BLaER1 (cell line): ENCODE measurements around the gene KCNK18.

ENCODE experiments used
- H3K27ac ChIP-seq: shearing (Covaris generic); formaldehyde crosslinking; 2 replicates; pipeline ENCODE4 v1.8.1; 2022
- H3K27me3 ChIP-seq: shearing (Covaris generic); formaldehyde crosslinking; 2 replicates; pipeline ENCODE4 v1.8.1; 2022
- H3K36me3 ChIP-seq: shearing (Covaris generic); formaldehyde crosslinking; 2 replicates; pipeline ENCODE4 v1.8.1; 2022
- H3K4me1 ChIP-seq: shearing (Covaris generic); formaldehyde crosslinking; 2 replicates; pipeline ENCODE4 v1.8.1; 2022
- H3K4me2 ChIP-seq: shearing (Covaris generic); formaldehyde crosslinking; 2 replicates; pipeline ENCODE4 v1.8.1; 2022
- H3K4me3 ChIP-seq: shearing (Covaris generic); formaldehyde crosslinking; 2 replicates; pipeline ENCODE4 v1.8.1; 2022
- H3K9ac ChIP-seq: shearing (Covaris generic); formaldehyde crosslinking; 2 replicates; pipeline ENCODE4 v1.8.1; 2022
- H3K9me3 ChIP-seq: shearing (Covaris generic); formaldehyde crosslinking; 2 replicates; pipeline ENCODE4 v1.8.1; 2022
- H4K20me1 ChIP-seq: shearing (Covaris generic); formaldehyde crosslinking; 2 replicates; pipeline ENCODE4 v1.8.1; 2022
- Cebpa-rat ChIP-seq: shearing (Covaris generic); IDR thresholded peaks from 2 replicates; pipeline ENCODE4 v1.8.1; 2022

The KCNK18 gene

DNA sequence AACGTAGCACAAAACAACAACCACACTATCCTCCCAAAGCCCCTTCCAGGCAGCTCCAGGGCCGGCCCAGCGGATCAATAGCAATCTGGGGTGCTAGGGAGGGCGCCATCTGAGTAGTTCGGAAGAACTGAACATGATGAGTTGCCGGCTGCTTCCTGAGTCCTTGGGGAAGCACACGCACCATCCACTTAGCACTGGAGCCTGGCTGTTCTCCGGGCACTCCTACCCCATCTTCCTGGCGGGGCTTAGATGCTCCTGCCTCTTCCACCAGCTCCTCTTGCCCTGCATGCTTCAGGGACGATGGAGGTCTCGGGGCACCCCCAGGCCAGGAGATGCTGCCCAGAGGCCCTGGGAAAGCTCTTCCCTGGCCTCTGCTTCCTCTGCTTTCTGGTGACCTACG is at the start of gene KCNK18:
KCNK18 (plus strand) TSS at position 301 of the 400 bp plus-strand sequence; CDS start at position 301, 0 bp downstream.
- Histone ChIP-seq H3K4me3 (no peak within 1 kb of the TSS), H4K20me1 (no peaks in the 10 kb centered on the region), H3K36me3 (no peaks in the 10 kb centered on the region), H3K4me1 (no peaks in the 10 kb centered on the region), H3K9ac (no peak within 1 kb of the TSS), H3K27me3 (no peaks in the 10 kb centered on the region), H3K9me3 (no peaks in the 10 kb centered on the region), H3K4me2 (no peak within 1 kb of the TSS), H3K27ac (no peak within 1 kb of the TSS)
- no peak for TF ChIP-seq Cebpa-rat

GRCh38 chr10:117148284-117148683 is 49.0 kb upstream of the KCNK18 start:
- no peak overlapping the region for H3K27ac ChIP-seq
- no peak overlapping the region for H3K9ac ChIP-seq
- H3K4me3 ChIP-seq, result no peak overlapping the region
- H4K20me1 ChIP-seq, result no peaks in the 10 kb centered on the region
- H3K4me1 ChIP-seq, result peaks cover 5% of the 10 kb centered on the region; the same call in 1 of the 2 replicates
- H3K36me3 ChIP-seq, result no peaks in the 10 kb centered on the region
- no peak for TF ChIP-seq Cebpa-rat
- no peak overlapping the region for H3K4me2 ChIP-seq
- no peaks in the 10 kb centered on the region for H3K27me3 ChIP-seq
- H3K9me3 ChIP-seq, result peaks cover 8% of the 10 kb centered on the region; the same call in 1 of the 2 replicates

DNA sequence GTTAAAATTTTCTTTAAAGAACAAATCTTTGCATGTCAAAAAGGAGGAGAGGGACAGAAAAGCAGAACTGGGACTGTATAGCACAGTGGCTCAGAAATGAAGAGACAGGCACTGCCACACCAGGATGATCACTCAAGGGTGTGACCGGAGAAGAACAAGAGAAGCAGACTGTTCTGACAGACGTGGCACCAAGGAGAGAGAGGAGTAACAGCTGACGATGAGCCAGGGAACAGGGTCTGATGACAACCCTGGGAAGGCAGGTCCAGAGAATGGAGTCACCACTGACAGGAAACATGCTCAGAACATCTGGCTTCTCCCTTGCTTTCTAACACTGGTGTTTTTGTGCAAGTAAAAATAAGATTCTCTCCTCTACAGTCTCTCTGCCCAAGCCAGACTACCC is 44.6 kb upstream of the KCNK18 start:
- Histone ChIP-seq H3K4me3 (no peak overlapping the region), H4K20me1 (no peaks in the 10 kb centered on the region), H3K4me2 (no peak overlapping the region), H3K36me3 (no peaks in the 10 kb centered on the region), H3K9ac (no peak overlapping the region), H3K27me3 (peaks cover 3% of the 10 kb centered on the region; the same call in 1 of the 2 replicates), H3K4me1 (peaks cover 5% of the 10 kb centered on the region; the same call in 1 of the 2 replicates), H3K9me3 (no peaks in the 10 kb centered on the region; the same call in 1 of the 2 replicates), H3K27ac (no peak overlapping the region)
- TF ChIP-seq Cebpa-rat, result no peak

GRCh38 chr10:117158297-117158696 is 39.0 kb upstream of the KCNK18 start:
- no peaks in the 10 kb centered on the region for H3K36me3 ChIP-seq
- H3K9me3 ChIP-seq, result peaks cover 14% of the 10 kb centered on the region
- peaks cover 59% of the 10 kb centered on the region for H3K27me3 ChIP-seq
- no peak overlapping the region for H3K4me3 ChIP-seq
- H3K27ac ChIP-seq, result no peak overlapping the region
- no peak overlapping the region for H3K4me2 ChIP-seq
- H4K20me1 ChIP-seq, result peaks cover 3% of the 10 kb centered on the region; the same call in 1 of the 2 replicates
- no peaks in the 10 kb centered on the region for H3K4me1 ChIP-seq
- H3K9ac ChIP-seq, result no peak overlapping the region
- no peak for TF ChIP-seq Cebpa-rat

- H3K9me3 ChIP-seq, result peaks cover 20% of the 10 kb centered on the region
- H3K4me3 ChIP-seq, result no peak overlapping the region
- no peaks in the 10 kb centered on the region for H3K36me3 ChIP-seq
- no peak overlapping the region for H3K9ac ChIP-seq
- no peak for TF ChIP-seq Cebpa-rat
- peaks cover 70% of the 10 kb centered on the region for H3K27me3 ChIP-seq
- H3K27ac ChIP-seq, result no peak overlapping the region
- H3K4me2 ChIP-seq, result no peak overlapping the region
- H3K4me1 ChIP-seq, result no peaks in the 10 kb centered on the region
- peaks cover 13% of the 10 kb centered on the region; the same call in 1 of the 2 replicates for H4K20me1 ChIP-seq
These were observed 37.9 kb upstream of the KCNK18 start for GRCh38 chr10:117159390-117159789.

- Histone ChIP-seq H3K27ac (no peak overlapping the region), H3K9ac (no peak overlapping the region), H3K4me1 (0 out of 2 replicates have a peak, but pooled peaks cover 8% of the 10 kb centered on the region), H3K4me2 (no peak overlapping the region), H3K4me3 (no peak overlapping the region), H3K9me3 (peaks cover 20% of the 10 kb centered on the region), H3K27me3 (peaks cover 82% of the 10 kb centered on the region), H4K20me1 (peaks cover 22% of the 10 kb centered on the region), H3K36me3 (no peaks in the 10 kb centered on the region)
- no peak for TF ChIP-seq Cebpa-rat
These were observed 36.7 kb upstream of the KCNK18 start for GRCh38 chr10:117160567-117160966.

DNA sequence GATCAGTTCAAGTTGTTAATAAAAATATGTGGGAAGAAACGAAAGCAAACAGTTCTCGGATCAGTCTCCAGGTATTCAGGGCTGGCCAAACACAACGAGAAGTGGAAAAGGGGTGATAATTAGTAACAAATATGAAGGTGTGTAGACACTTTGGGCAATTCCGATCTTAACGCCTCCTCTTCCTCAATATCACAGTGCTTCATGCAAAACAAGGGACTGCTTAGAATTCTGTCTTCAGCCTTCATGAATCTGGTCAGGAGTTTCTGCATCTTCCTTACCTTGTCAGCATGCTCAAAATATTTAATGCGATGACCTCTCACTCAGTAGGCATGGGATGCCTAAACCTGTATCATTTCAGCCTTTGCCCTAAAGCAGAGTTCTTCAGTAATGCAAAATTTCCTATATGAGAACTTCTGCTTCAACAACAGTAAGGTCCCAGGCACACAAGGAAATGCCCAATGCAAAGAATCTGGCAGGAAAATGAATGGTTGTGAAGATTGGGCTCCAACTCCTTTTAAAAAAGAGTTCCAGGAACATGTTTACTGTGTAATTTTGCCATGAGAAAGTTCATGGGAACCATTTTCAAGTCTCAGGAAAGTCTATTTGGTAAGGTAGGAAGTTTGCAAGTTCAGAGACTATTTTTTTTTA is 35.8 kb upstream of the KCNK18 start:
- no peak for TF ChIP-seq Cebpa-rat
- peaks cover 20% of the 10 kb centered on the region for H3K9me3 ChIP-seq
- H3K27ac ChIP-seq, result no peak overlapping the region
- H3K4me3 ChIP-seq, result no peak overlapping the region
- H3K4me2 ChIP-seq, result no peak overlapping the region
- peaks cover 91% of the 10 kb centered on the region for H3K27me3 ChIP-seq
- peaks cover 29% of the 10 kb centered on the region for H4K20me1 ChIP-seq
- H3K9ac ChIP-seq, result no peak overlapping the region
- H3K4me1 ChIP-seq, result 0 out of 2 replicates have a peak, but pooled peaks cover 15% of the 10 kb centered on the region
- H3K36me3 ChIP-seq, result no peaks in the 10 kb centered on the region

GRCh38 chr10:117162093-117163060 is 34.9 kb upstream of the KCNK18 start:
- Histone ChIP-seq H3K4me1 (0 out of 2 replicates have a peak, but pooled peaks cover 15% of the 10 kb centered on the region), H3K27me3 (peaks cover 100% of the 10 kb centered on the region), H3K27ac (no peak overlapping the region), H3K9me3 (peaks cover 20% of the 10 kb centered on the region), H3K9ac (no peak overlapping the region), H3K4me2 (no peak overlapping the region), H3K36me3 (no peaks in the 10 kb centered on the region), H3K4me3 (no peak overlapping the region), H4K20me1 (peaks cover 38% of the 10 kb centered on the region)
- no peak for TF ChIP-seq Cebpa-rat

DNA sequence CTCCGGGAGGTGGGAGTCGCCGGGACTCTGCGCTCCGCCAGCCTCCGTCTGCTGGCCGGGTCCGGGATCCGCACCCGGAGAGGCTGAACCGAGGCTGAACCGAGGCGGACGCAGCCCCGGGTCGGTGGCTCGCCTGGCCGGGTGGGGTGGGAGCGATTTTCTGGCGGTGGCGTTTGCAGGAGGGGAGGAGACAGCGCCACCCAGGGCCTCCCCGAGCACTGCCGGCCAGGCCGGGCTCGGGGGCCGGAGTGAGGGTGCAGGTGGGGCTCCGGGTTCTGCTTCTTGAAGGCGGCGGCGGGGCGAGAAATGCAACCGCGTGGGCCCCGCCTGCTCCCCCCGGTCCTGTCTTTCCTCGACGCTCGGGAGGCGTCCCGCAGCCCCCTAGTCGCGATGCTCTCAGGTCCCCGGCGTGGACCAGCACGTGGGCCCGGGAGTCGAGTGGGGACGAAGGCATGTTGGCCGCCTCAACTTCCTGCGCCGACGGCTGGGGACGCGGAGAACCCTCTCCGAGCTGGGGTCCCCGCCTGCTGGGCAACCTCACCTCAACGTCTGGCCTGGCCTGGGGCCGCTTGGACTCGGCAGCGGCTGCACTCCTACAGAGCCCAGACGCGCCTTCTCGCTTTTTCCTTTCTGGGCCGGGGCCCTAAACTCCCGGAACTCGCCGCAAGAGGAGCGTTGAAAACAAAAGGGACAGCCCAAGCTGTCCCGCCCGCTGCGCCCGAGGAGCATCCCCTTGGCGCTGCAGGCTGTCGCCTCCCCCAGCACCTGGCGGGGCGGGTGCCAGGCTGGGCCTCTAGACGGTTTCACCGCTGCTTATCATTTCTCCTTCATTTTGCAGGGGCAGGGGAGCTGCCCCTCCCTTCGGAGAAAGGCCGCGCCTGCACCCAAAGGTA is 34.0 kb upstream of the KCNK18 start:
- Histone ChIP-seq H3K27ac (no peak overlapping the region), H3K36me3 (no peaks in the 10 kb centered on the region), H4K20me1 (peaks cover 41% of the 10 kb centered on the region), H3K9me3 (peaks cover 25% of the 10 kb centered on the region), H3K27me3 (peaks cover 100% of the 10 kb centered on the region), H3K4me3 (no peak overlapping the region), H3K4me2 (no peak overlapping the region), H3K4me1 (0 out of 2 replicates have a peak, but pooled peaks cover 15% of the 10 kb centered on the region), H3K9ac (no peak overlapping the region)
- TF ChIP-seq Cebpa-rat, result no peak
